SHP77 treated with DMSO at 0.1 percent for 48 hours (cell line): ENCODE measurements around the gene NINL.
"Not testable (repeated sequence)": the region's sequence is repeated elsewhere in the genome, so short reads cannot be mapped to it uniquely, and the experiment has no call there.

Experiments used
- DNase-seq: peaks from one replicate; lab custom pipeline; 2025; lab: John Stamatoyannopoulos, UW

Gene NINL

GRCh38 chr20:25584905-25585704 lies at the start of gene NINL:
TSS of gene NINL (minus strand) at chr20:25585531. CDS start at chr20:25526587, 58,944 bp downstream.
- DNase-seq, result peak; percentile 43

GRCh38 chr20:25632940-25633790 lies 47.8 kb upstream of the NINL start:
- DNase-seq, result no peak

GRCh38 chr20:25630615-25631014 lies 45.3 kb upstream of the NINL start:
- not testable (repeated sequence) for DNase-seq

- DNase-seq, result no peak
Observed at GRCh38 chr20:25629816-25630499, 44.6 kb upstream of the NINL start.

- DNase-seq, result no peak
Observed at GRCh38 chr20:25626779-25627178, 41.4 kb upstream of the NINL start.

- no peak for DNase-seq
Observed at GRCh38 chr20:25624500-25624939, 39.2 kb upstream of the NINL start.

GRCh38 chr20:25623736-25624499 lies 38.6 kb upstream of the NINL start, which contains the start of gene NANP:
TSS of gene NANP (minus strand) at chr20:25624014. CDS start at chr20:25623948, 66 bp downstream.
- peak; percentile 99 for DNase-seq

GRCh38 chr20:25623225-25623735 lies 37.9 kb upstream of the NINL start:
- peak; percentile 18 for DNase-seq

GRCh38 chr20:25622450-25623224 lies 37.3 kb upstream of the NINL start:
- DNase-seq, result no peak

GRCh38 chr20:25622049-25622448 lies 36.7 kb upstream of the NINL start:
- no peak for DNase-seq

- DNase-seq, result no peak
Observed at GRCh38 chr20:25619514-25619913, 34.2 kb upstream of the NINL start.

- no peak for DNase-seq
Observed at GRCh38 chr20:25608774-25609173, 23.4 kb upstream of the NINL start.

- DNase-seq, result no peak
Observed at GRCh38 chr20:25606094-25606695, 20.9 kb upstream of the NINL start.

GRCh38 chr20:25605148-25605547 lies 19.8 kb upstream of the NINL start:
- DNase-seq, result no peak

GRCh38 chr20:25604611-25605010 lies 19.3 kb upstream of the NINL start:
- DNase-seq, result no peak

- DNase-seq, result not testable (repeated sequence)
Observed at GRCh38 chr20:25602914-25603309, 17.6 kb upstream of the NINL start.

GRCh38 chr20:25602191-25602913 lies 17.0 kb upstream of the NINL start:
- DNase-seq, result not testable (repeated sequence)

- no peak for DNase-seq
Observed at GRCh38 chr20:25601659-25602058, 16.3 kb upstream of the NINL start.

- DNase-seq, result no peak
Observed at GRCh38 chr20:25600632-25601031, 15.3 kb upstream of the NINL start.
